Adrenal gland (tissue), 12 donors: ENCODE measurements around the gene MAP3K9. TPM values are rescaled to one million over a fixed set of nuclear protein-coding genes. Genes with fewer than 3 reads are reported as not detected.

ENCODE experiments used
- DNase-seq, 7 donors: peaks; one replicate each; pipeline ENCODE4 v3.0.0-alpha.2; 2019 to 2020
- H3K27ac ChIP-seq, 5 donors: fragments of 200-600 bp; sonication (generic) in 4 of 5; 1 replicate in 3 of 5; 2 replicates in 2 of 5; pipeline versions ENCODE4 v1.5.1 to v1.8.0; 2016 to 2020; ENCODE audit warnings: mild to moderate bottlenecking in 1 of 5
- H3K27me3 ChIP-seq: fragments of 200-600 bp; 2 replicates; pipeline ENCODE4 v1.8.0; 2021
- H3K36me3 ChIP-seq, 2 donors: fragments of 200-600 bp; replicated peaks in 1 of 2; 1 replicate in 1 of 2; 2 replicates in 1 of 2; pipeline versions ENCODE4 v1.5.1 to v1.8.0; 2018 to 2022
- H3K4me1 ChIP-seq, 2 donors: fragments of 200-600 bp; replicated peaks in 1 of 2; 1 replicate in 1 of 2; 2 replicates in 1 of 2; pipeline versions ENCODE4 v1.5.1 to v1.8.0; 2018 to 2021
- H3K4me3 ChIP-seq, 4 donors: fragments of 200-600 bp; sonication (generic) in 3 of 4; one replicate each; pipeline ENCODE4 v1.5.1; 2016 to 2018
- H3K9me3 ChIP-seq, 3 donors: fragments of 200-600 bp; sonication (generic) in 1 of 3; replicated peaks in 1 of 3; 1 replicate in 2 of 3; 2 replicates in 1 of 3; pipeline versions ENCODE4 v1.5.1 to v1.8.0; 2016 to 2021
- POLR2A ChIP-seq, 2 donors: fragments of 450-650 bp; IDR thresholded peaks; one replicate each; pipeline ENCODE4 v1.6.1; 2017; ENCODE audit warnings: antibody characterized with exemption in 2 of 2, mild to moderate bottlenecking in 2 of 2, moderate library complexity in 1 of 2
- WGBS, 4 donors: extraction: QIAGEN DNeasy Blood & Tissue Kit in 2 of 4; methylation state at CpG; one replicate each; pipeline versions ENCODE4 v1.1.5 to v1.1.7; 2013 to 2017; 5-methylcytosine and 5-hydroxymethylcytosine counted together
- intact Hi-C, 2 donors: fragments of 100-400 bp; cut with DNase I; formaldehyde crosslinking; loops; one replicate each; pipeline versions ENCODE4 v1.14.1 to v1.15.0; 2022 to 2023
- polyA plus RNA-seq, 3 donors: library from polyadenylated mRNA; stranded (reverse); fragments of 200-250 nt in 2 of 3; fragments of 350-450 nt in 1 of 3; fragmentation: Illumina TruSeq in 1 of 3; extraction: RNeasy Lipid Tissue Mini Kit (QIAGEN cat#74804) in 1 of 3; gene quantifications; one replicate each; pipeline ENCODE4 v1.2.3, GENCODE V29; 2013 to 2014
- total RNA-seq, 9 donors: library from RNA; depleted of rRNA in 4 of 9; stranded (reverse); fragments of >200 nt in 4 of 9; fragments of 120-200 nt in 1 of 9; fragmentation: NEBNext Ultra II Directional in 1 of 9; extraction: Animal tissue kit (Norgen Biotek cat#: 25700) in 1 of 9; gene quantifications; one replicate each; pipeline versions ENCODE4 v1.1.0 to v1.2.4, GENCODE V29; 2013 to 2023
- TF ChIP-seq, protein P1 (sequence below), 6 experiments: fragments of 450-650 bp in 4 of 6; fragments of 200-600 bp in 2 of 6; sonication (generic) in 1 of 6; IDR thresholded peaks; 1 replicate in 5 of 6; 2 replicates in 1 of 6; pipeline versions ENCODE4 v1.5.1 to v1.8.0; 2016 to 2021; ENCODE audit warnings: antibody characterized with exemption in 6 of 6, mild to moderate bottlenecking in 2 of 6, moderate library complexity in 1 of 6
- donor health status: healthy with polysubstance abuse.
- donor health status: Bipolar disorder and iron deficiency.
- donor health status: DM: yes; HTN: yes; CAD: no.
- donor health status: DM: no; HTN: no; CAD: no.
- donor health status: DM: no; HTN: no; CAD: no.
- donor health status: DM: yes; HTN: yes; CAD: no.

The MAP3K9 gene
- total and polyA plus RNA-seq, 12 donors = 0.67 to 6.7 (median 2.9) TPM

DNA sequence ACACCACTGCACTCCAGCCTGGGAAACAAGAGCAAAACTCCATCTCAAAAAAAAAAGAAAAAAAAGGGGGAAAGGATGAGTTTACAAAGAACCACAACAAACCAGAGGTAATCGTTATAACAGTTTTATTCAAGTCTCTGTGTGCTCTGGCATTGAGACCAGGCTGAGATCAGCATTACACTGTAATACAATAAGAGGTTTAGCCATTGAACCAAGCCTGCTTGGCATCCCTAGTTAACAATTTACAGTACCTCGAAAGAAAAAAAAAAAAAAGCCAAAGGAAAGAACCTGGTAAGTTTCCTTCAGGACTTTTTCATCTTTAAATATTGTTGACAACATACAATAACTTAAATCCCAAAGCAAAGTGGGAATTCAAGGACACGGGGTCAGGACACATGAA lies 86.9 kb downstream of the MAP3K9 start:
- H3K27ac ChIP-seq = no peak overlapping the region
- TF ChIP-seq, protein P1, sequence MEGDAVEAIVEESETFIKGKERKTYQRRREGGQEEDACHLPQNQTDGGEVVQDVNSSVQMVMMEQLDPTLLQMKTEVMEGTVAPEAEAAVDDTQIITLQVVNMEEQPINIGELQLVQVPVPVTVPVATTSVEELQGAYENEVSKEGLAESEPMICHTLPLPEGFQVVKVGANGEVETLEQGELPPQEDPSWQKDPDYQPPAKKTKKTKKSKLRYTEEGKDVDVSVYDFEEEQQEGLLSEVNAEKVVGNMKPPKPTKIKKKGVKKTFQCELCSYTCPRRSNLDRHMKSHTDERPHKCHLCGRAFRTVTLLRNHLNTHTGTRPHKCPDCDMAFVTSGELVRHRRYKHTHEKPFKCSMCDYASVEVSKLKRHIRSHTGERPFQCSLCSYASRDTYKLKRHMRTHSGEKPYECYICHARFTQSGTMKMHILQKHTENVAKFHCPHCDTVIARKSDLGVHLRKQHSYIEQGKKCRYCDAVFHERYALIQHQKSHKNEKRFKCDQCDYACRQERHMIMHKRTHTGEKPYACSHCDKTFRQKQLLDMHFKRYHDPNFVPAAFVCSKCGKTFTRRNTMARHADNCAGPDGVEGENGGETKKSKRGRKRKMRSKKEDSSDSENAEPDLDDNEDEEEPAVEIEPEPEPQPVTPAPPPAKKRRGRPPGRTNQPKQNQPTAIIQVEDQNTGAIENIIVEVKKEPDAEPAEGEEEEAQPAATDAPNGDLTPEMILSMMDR (IDR thresholded peaks at IDR 0.05) = no peak
- TF ChIP-seq POLR2A (IDR thresholded peaks at IDR 0.05) = no peak
- H3K4me1 ChIP-seq = peaks cover 0 to 5% of the 10 kb centered on the region in 2 donors
- intact Hi-C loops = no loop called here
- no peak overlapping the region for H3K4me3 ChIP-seq
- WGBS, 4 donors = 80 to 86% (median 86%) methylated on average over 3 of the region's 3 CpGs
- H3K27me3 ChIP-seq = no peaks in the 10 kb centered on the region
- no peaks in the 10 kb centered on the region for H3K9me3 ChIP-seq
- no peaks in the 10 kb centered on the region for H3K36me3 ChIP-seq
- no peak for DNase-seq

DNA sequence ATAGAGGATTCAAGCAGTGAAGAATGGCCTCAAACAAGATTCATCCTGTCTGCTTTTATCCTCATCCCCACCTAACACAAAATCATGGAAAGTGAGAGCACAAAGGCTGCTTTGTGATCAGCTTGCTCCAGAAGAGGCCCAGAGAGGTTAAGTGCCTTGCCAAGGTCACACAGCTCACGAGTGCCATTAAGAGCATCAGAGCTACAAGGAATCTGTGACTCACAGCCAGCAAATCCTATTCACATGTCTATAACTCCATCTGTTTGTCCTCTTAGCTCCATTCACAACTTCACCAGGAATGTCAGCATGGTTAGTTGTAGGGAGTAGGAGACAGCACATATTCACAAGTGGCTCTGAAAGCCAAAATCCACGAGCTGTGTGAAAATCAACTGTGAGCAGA lies 87.8 kb downstream of the MAP3K9 start:
- Histone ChIP-seq H3K9me3 (no peaks in the 10 kb centered on the region), H3K4me1 (peaks cover 0 to 5% of the 10 kb centered on the region in 2 donors), H3K4me3 (no peak overlapping the region), H3K36me3 (no peaks in the 10 kb centered on the region), H3K27me3 (no peaks in the 10 kb centered on the region), H3K27ac (no peak overlapping the region)
- DNase-seq = peak in 1 of 7 donors; percentile 22
- TF ChIP-seq POLR2A (IDR thresholded peaks at IDR 0.05) = no peak
- TF ChIP-seq, protein P1 (IDR thresholded peaks at IDR 0.05) = no peak
- intact Hi-C loops = no loop called here
- 58 to 62% (median 60%) methylated on average over 2 of the region's 2 CpGs for WGBS, 4 donors

DNA sequence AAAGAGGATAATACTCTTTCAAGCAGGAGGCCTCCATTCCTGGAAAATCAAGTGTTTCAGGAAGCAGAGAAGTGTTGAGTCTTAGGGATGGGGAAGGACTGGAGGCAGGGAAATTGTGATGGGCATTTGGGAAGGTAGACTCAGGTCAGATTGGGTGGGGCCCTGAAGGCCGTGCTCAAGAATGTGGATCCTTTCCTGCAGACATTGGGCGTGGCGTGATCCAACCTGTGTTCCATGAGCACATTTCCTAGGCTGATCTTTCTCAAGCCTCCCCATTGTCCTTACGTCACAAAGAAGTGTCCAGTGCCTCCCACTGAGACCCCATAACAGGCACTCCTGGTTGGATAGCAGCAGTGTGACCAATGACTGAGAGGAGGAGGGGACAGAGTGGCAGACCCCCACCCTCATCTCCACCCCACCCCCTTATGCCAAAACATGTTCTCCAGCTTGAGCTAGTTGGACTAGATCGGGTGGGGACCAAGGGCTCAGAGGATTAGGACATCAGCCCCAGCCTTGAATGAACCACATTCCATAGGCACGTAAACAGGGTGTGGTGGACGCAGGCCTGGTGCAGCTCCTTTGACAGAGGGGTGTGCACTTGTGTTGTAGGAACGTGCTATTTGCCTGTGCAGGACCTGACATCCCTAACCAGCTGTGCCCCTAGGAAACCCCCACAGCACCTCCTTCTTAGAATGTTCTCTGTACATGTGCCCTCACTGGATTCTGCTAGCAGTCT lies 90.8 kb downstream of the MAP3K9 start:
- H3K9me3 ChIP-seq = no peaks in the 10 kb centered on the region
- no peaks in the 10 kb centered on the region for H3K36me3 ChIP-seq
- no peak for TF ChIP-seq POLR2A (IDR thresholded peaks at IDR 0.05)
- TF ChIP-seq, protein P1 (IDR thresholded peaks at IDR 0.05) = no peak
- 81 to 90% (median 86%) methylated on average over 4 to 8 of the region's 8 CpGs for WGBS, 4 donors
- H3K4me1 ChIP-seq = peaks cover 0 to 9% of the 10 kb centered on the region in 2 donors
- H3K4me3 ChIP-seq = no peak overlapping the region
- no peaks in the 10 kb centered on the region for H3K27me3 ChIP-seq
- no peak overlapping the region for H3K27ac ChIP-seq
- intact Hi-C loops = loop anchor here in 1 of 2 donors (10.0 kb wide), 1 partner anchor 114 kb away; the partner anchor contains the start of gene MED6
- no peak for DNase-seq

DNA sequence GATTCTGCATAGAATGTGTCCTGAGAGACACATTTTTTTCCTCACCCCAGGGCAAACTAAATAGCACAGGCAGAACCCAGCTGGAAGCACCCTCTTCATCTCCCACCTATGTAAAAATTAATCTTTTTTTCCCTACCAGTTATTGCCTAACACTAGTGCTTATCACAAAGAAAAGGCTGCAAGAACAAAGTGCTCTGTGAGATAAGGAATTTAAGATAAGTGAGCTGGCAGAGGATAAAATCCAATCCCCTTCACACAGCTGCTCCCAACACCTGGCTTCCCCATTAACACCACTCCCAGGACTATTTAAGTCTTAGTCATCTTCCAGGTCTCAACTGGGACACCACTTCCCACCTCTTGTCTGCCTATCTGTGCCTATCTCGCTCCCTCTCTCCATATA lies 92.4 kb downstream of the MAP3K9 start:
- 69 to 88% (median 78%) methylated on average over 1 of the region's 1 CpG for WGBS, 4 donors
- peaks cover 0 to 10% of the 10 kb centered on the region in 2 donors for H3K4me1 ChIP-seq
- intact Hi-C loops = loop anchor here in 1 of 2 donors (10.0 kb wide), 1 partner anchor 112 kb away; the partner anchor contains the start of gene MED6
- no peaks in the 10 kb centered on the region for H3K9me3 ChIP-seq
- no peak overlapping the region for H3K4me3 ChIP-seq
- no peak for DNase-seq
- H3K36me3 ChIP-seq = no peaks in the 10 kb centered on the region
- TF ChIP-seq POLR2A (IDR thresholded peaks at IDR 0.05) = no peak
- TF ChIP-seq, protein P1 (IDR thresholded peaks at IDR 0.05) = no peak
- H3K27ac ChIP-seq = no peak overlapping the region
- H3K27me3 ChIP-seq = no peaks in the 10 kb centered on the region
